HG02943 (cell line): ENCODE results near the gene ZNF333.
"Not testable (repeated sequence)": the region's sequence is repeated elsewhere in the genome, so short reads cannot be mapped to it uniquely, and the experiment has no call there.

Experiments
- ATAC-seq: cut with Tn5 transposase; IDR thresholded peaks from one replicate; pipeline ENCODE4 v1.9.1; 2021; ENCODE audit warnings: mild to moderate bottlenecking, low read depth, moderate library complexity; ENCODE audit not compliant: unreplicated experiment

Gene ZNF333

DNA sequence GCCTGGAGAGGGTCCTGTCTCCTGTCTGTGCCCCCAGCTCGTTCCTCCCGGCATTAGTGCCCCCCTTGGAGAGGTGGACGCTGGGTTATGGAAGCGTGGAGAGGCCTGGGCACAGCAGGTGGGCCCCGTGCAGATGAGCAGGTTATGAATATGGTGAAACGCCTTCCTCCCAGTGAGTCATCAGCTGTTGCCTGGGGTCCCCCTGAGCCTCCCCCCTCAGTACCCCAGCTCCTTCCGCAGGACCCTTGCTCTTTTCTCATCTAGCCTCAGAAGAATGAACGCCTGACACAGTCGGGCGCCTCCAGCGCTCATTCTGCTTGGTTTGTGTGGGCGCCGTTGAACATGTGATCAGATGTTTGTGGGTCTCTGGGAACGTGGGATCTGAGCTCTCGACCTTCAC, 76.0 kb downstream of the ZNF333 start:
- ATAC-seq, result not testable (repeated sequence)

DNA sequence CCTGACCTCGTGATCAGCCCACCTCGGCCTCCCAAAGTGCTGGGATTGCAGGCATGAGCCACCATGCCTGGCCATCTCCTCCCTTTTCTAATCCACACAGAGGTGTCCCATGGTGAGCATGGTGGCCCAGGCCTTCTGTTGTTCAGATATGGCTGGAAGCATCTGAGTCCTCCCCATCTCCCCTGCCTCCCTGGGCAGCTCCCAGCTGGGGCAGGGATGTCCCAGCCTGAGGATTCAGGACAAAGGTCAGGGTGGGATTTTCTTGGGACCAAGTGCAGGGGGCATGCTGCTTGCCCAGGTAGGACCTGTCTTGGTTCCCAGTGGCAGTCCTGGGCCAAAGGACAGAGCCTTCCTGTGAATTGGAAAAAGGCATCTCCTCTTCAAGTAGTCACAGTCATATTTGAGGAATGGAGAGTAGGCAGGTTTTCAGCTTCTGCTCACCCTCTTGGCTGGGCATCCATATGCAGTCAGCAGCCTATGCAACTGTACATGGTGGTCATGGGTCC, 77.7 kb downstream of the ZNF333 start:
- no peak for ATAC-seq

DNA sequence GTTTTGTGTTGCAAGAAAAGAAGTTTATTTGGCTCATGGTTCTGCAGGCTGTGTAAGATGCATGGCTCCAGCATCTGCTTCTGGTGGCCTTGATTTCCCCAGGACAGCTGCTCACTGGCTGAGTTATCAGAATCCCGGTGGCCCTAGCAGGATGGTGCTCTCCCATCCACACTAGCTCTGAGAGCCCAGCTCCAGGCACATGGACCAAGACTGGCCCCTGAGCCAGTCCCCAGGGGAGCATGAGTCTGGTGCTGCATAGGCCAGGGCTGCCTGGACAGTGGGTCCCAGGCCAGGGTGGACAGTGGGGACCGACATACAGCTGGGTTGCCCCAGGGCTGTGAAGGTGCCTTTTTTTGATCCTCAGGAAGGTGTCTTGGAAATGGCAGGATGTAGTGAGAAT, 78.2 kb downstream of the ZNF333 start:
- no peak for ATAC-seq

DNA sequence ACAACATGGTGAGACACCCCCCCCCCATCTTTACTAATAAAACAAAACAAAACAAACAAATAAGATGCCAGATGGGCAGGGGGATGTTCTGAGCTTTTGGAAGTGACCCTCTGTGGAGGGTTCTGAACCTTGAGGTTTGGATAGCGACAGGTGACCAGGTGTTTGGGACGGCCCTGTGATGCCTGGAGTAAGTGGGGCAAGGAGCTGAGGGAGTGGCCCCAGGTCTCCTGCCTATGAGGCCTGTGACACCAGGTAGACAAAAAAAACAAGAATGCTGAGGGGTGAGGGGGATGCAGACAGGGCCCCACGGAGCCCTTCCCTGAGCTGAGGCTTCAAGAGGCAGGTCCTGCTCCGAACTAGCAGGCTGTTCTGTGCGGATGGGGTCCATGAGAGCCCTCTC, 79.4 kb downstream of the ZNF333 start:
- ATAC-seq, result no peak

GRCh38 chr19:14770136-14770535, 80.3 kb downstream of the ZNF333 start:
- no peak for ATAC-seq

DNA sequence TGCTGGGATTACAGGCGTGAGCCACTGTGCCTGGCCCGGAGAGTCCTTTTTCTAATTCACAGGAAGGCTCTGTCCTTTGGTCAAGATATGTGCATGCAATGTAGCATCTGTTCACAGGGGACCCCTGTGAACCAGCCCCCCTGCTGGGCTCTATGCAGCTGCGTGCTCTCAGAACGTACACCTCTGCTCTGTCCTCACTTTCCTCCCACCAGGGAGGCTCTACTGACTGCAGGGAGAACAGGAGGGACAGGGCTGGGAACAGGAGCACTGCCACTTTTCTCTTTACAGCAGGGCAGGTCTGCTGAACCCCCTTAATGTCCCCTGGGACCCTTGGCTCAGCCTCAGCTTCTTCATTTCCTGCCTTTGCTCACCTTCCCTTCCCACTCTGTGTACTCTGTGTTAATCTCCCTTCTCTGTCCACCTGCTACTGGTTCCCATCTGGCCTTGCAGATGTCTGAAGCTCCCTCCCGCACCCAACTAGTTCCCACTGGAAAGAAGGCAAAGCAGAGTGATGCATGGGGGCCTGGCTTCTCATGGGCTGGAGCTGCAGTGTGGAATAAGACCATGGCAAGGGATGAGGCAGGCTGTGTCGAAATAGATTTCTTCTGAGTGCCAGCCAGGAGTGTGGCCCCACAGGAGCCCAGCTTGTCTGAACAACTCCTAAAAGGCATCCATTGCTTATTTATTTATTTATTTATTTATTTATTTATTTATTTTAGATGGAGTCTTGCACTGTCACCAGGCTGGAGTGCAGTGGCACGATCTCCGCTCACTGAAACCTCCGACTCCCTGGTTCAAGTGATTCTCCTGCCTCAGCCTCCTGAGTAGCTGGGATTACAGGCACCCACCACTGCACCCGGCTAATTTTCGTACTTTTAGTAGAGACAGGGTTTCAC, 81.3 kb downstream of the ZNF333 start:
- no peak for ATAC-seq

DNA sequence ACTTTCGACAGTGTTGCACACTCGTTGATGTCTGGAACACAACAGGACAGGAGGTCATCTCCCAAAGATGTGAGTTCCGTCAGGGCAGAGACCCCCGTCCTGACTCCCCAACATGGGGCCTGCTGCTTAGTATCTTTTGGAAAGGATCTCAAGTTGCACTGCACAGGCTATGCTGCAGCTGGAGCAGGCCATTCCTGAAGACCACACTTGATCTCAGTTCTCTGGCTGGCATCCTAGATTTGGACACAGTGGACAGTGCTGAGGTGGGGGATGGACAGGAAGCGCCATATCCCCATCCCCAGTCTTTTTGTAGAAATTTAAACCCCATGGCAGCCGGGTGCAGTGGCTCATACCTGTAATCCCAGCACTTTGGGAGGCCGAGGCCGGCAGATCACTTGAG, 82.6 kb downstream of the ZNF333 start:
- ATAC-seq, result no peak

GRCh38 chr19:14772995-14773394, 83.1 kb downstream of the ZNF333 start:
- no peak for ATAC-seq

DNA sequence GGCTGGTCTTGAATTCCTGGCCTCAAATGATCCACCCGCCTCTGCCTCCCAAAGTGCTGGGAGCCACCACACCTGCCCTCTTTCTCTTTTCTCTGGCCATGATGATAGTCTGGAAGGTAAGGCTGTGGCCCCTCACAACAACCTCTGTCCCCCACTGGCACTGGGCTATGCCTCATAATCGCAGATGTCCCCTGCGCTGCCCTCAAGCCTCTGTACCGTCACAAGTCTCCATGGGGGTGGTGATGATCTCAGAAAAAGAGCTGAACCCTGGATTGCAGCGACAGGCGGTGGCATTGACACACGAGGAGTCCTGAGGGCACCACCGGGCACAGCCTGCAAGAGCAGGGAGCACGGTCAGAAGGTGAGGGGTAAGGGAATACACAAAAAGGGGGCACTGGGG, 83.9 kb downstream of the ZNF333 start:
- ATAC-seq, result not testable (repeated sequence)

DNA sequence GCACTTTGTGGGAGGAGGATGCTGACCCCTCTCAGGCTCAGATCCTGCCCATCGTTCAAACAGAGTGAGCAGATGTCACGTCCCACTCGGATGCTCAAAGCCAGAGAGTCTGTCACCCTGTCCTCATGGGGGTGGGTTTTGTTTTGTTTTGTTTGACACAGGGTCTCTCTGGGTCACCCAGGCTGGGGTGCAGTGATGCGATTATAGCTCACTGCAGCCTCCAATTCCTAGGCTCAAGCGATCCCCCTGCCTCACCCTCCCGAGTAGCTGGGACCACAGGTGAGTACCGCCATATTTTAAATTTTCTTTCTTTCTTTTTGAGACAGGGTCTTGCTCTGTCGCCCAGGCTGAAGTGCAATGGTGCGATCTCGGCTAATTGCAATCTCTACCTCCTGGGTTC, 84.5 kb downstream of the ZNF333 start:
- ATAC-seq, result no peak

- not testable (repeated sequence) for ATAC-seq
Measured at GRCh38 chr19:14775326-14775725, 85.5 kb downstream of the ZNF333 start.

GRCh38 chr19:14775869-14776586, 86.2 kb downstream of the ZNF333 start:
- no peak for ATAC-seq

GRCh38 chr19:14777645-14778044, 87.8 kb downstream of the ZNF333 start:
- not testable (repeated sequence) for ATAC-seq

DNA sequence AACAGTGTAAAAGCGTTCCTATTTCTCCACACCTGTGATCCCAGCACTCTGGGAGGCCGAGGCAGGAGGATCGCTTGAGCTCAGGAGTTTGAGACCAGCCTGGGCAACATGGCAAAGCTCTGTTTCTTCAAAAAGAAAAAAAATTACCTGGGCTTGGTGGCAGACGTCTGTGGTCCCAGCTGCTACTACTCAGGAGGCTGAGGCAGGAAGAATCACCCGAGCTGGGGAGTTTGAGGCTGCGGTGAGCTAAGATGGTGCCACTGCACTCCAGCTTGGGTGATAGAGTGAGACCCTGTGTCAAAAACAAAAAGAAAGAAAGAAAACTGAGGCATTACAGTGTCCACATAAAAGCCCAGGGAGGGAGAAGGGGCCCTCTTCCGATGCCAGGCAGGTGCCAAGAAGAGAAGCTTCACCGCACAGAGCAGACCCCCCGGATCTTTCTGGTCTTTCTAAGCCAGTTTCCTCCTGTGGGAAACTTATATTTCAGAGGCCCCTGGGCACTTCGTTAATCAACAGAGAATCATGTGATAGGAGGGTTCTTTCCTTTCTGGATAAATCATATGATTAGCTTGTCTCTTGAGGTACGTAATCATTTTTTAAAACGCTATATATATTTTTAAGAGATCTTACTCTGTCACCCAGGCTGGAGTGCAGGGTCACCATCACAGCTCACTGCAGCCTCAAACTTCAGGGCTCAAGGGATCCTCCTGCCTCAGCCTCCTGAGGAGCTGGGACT, 88.4 kb downstream of the ZNF333 start, which contains the start of gene ADGRE2:
ADGRE2 (minus strand) TSS at position 451 of the 736 bp plus-strand sequence. CDS start 1,804 bp downstream, outside the sequence.
- ATAC-seq, result not testable (repeated sequence)

DNA sequence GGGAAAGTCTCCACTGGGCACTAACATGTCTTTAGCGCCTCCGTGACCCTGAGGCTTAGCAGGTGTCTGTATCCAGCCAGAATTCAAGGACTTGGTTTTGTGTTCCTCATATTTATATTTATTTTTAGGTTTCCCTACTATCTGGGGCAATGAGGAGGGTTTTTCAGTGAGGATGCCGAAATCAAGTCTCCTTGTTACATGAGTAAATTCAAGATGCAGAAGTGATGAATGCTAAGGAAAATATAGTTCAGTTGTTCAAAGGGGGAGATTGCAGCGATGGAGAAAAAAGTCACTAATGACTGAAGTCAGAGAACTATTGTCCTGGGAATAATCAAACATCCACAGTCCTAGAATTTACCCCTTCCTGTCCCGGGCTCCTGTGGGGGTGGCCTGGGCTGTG, 89.3 kb downstream of the ZNF333 start:
- ATAC-seq, result no peak

DNA sequence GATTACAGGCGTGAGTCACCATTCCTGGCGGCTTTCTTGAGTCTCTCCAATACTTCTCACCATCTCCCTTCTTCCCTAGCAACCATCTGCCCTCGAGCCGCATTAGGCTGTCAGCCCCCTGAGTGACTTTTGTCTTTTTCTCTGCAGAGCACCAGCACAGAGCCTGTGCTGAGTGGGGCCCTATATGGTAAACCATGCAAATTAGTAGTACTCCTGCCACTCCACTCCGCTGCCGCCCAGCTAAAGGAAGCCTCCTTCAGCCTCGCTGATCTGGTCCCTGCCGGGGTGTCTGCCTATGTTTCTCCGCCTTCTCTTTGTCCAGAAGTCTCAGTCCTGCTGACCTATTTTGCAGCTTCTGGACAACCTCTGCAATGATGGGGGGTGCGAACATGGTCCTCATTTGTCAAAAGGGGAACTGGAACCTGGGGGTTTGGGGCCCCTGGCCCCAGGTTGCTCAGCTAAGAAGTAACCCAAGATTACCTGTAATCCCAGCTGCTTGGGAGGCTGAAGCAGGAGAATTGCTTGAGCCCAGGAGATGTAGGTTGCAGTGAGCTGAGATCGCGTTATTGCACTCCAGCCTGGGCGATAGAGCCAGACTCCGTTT, 90.9 kb downstream of the ZNF333 start:
- ATAC-seq, result not testable (repeated sequence)

DNA sequence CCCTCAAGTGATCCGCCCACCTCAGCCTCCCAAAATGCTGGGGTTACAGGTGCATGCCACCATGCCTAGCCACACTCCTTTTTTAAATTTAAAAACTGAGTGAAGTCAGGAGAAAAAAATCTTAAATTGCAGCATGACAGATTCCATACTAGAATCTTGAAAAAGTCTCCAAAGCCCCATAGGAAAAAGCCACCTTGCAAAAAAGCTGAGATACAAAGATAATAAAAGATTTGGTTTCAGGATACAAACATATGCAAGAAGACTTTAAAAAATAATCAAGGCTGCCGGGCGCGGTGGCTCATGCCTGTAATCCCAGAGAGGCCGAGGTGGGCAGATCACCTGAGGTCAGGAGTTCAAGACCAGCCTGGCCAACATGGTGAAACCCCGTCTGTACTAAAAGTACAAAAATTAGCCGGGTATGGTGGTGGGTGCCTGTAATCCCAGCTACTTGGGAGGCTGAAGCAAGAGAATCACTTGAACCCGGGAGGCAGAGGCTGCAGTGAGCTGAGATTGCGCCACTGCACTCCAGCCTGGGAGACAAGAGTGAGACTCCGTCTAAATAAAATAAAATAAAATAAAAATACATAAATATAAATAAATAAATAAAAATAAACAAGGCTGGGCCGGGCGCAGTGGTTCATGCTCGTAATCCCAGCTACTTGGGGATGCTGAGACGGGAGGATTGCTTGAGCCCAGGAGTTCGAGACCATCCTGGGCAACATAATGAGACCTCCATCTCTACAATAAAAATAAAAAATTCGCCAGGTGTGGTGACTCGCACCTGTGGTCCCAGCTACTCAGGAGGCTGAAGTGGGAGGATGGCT, 92.1 kb downstream of the ZNF333 start:
- ATAC-seq, result not testable (repeated sequence)

- no peak for ATAC-seq
Measured at GRCh38 chr19:14782626-14783409, 93.0 kb downstream of the ZNF333 start.
